NCI-H510A treated with DMSO at 0.1 percent for 48 hours (cell line): Measurements from ENCODE around the gene CLTB.
"Not testable (repeated sequence)": the region's sequence is repeated elsewhere in the genome, so short reads cannot be mapped to it uniquely, and the experiment has no call there.

Experiments
- DNase-seq: peaks from one replicate; lab custom pipeline; 2025; lab: John Stamatoyannopoulos, UW

Gene CLTB

DNA sequence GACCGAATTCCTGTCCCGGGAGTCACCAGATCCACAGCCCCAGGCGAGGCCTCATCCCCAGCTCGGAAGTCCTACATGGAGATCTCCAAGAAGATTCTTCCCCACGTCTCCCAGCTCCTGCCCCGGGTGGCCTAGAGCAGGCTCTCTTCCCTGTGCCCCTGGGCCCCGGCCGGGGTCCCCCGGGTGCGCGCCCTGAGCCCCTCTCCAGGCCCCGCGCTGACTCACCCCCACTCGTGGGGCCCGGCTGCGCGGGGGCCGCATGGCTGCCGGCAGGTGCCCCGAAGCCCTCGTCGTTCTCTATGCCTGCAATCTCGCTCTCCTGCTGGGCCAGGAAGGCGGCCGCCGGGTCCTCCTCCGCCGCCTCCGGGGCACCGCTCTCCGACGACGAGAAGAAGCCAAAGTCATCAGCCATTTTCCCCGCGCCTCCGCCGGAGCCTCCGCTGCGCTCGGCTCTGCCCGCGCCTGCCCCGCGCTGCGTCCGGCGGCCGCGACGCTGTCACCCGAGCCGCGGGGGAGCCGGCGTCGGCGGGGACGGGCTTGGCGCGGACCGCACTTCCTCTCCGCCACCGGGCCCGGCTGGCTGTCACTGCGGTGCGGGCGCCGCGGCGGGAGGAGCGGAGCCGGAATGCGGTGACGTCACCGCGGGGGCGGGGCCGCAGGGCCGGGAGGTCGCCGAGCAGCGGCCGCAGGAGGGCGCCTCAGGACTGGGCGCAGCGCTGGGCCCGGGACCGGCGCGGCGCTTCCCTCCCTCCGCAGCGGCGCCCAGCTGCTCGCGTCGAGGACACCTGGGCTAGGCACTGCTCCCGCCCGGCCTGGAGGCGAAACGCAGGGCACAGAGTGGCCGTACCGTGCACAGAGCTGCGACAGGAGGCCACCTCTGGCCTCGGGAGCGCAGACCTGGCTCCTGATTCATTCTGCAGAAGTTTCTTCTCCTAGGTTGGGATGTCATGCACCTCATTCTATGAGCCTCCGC lies at the start of gene CLTB:
CLTB (minus strand) TSS at position 588 of the 973 bp plus-strand sequence; CDS start at position 412, 176 bp downstream.
- DNase-seq, result peak; percentile 72

DNA sequence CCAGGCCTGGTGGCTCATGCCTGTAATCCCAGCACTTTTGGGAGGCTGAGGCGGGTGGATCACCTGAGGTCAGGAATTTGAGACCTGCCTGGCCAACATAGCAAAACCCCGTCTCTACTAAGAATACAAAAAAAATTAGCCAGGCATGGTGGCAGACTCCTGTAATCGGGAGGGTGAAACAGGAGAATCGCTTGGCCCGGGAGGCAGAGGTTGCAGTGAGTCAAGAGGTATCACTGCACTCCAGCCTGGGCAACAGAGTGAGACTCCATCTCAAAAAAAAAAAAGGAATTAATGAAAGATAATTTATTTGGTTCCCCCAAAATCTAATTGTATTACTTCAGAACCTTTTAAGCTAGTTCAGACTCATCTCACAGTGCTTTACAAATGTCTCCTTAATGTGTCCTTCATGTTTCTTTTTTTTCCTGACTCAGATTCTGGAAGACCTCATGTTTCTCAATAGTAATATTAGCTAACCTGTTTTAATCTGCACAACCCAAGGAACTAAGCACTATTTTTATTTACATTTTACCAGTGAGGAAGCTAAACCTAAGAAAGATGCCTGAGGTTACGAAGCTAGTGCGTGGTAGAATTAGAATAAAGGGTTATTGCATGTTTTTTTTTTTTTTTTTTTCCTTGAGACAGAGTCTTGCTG lies 46.9 kb upstream of the CLTB start:
- no peak for DNase-seq

- no peak for DNase-seq
These were observed 45.0 kb upstream of the CLTB start for GRCh38 chr5:176461349-176461748.

DNA sequence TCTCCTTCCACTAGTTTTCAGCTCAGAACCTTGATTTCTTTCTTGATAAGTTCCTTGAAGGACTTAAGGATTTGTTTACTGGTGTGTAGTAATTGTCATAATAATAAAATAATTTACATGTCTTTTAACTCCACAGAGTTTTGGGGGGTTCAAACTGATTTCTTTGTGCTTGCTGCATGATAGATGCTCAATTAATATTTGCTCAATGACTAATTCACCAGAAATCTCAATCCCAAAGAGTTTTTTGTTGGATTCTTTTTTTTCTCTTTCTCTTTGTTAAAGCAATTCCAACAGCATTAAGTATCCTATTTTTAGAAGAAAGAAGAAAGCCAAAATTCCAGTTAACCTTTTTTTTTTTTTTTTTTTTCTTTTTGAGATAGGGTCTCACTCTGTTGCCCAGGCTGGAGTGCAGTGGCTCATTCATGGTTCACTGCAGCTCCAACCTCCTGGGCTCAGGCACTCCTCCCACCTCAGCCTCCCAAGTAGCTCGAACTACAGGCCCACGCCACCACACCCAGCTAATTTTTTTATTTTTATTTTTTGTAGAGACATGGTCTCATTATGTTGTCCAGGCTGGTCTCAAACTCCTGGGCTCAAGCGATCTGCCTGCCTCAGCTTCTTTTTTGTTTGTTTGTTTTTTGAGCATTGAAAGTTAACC lies 42.7 kb upstream of the CLTB start:
- DNase-seq, result no peak

DNA sequence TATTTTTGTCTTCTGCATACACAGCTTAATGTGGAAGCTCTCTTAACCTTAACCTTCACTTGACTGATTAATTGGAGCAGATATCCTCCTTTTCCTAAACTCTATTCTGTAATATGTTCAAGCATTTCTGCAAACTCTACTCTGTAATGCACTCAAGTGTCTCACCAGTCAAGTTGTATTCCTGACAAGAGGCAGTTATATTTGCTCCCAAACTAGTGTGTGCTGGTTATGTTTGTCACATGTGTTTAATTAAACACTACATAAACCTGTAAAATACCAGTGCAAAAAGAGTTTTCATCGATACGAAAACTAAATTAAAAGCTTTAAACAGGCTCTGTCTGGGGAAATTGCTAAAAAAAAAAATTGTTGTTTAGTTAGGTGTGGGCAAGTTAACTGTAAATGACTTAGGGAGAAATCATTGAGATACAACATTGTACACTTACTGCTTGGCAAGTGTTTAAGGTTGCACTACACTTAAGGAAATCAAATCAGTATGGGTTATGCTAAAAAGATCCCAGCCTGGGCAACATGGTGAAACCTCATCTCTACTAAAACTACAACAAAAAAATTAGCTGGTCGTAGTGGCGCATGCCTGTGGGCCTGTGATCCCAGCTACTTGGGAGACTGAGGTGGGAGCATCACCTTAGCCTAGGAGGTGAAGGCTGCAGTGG lies 38.5 kb upstream of the CLTB start:
- no peak for DNase-seq

- no peak for DNase-seq
These were observed 33.7 kb upstream of the CLTB start for GRCh38 chr5:176450077-176450476.

DNA sequence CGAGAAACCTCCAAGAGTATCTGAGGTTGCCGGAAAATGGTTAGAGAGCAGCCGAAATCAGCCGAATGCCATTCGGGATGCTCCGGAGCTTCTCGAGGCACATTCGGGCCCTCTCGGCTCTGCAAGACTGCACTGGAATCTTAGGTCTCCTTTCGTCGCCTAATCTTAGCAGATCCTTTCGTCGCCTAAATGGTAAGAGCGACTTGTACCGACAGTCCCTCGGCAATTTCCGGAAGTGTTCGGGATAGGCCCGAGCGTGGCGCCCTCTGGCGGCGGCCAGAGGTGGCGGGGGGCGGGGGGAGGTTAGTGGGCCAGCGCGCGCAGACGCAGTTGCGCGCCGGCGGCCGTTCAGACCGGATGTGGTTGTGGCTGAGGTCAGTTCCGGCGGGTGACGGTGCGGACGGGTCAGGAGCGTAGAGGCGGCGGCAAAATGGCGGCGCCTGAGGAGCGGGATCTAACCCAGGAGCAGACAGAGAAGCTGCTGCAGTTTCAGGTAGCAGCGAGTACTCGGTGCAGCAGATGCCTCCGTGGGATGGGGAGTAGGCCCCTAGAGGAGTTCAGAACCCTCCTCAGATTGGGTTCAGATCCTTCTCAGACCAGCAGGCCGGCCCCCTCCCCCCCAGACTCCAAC lies 31.8 kb upstream of the CLTB start, which contains the start of gene FAF2:
FAF2 (plus strand) TSS at position 408 of the 631 bp plus-strand sequence; CDS start at position 431, 23 bp downstream.
- DNase-seq, result peak; percentile 87

DNA sequence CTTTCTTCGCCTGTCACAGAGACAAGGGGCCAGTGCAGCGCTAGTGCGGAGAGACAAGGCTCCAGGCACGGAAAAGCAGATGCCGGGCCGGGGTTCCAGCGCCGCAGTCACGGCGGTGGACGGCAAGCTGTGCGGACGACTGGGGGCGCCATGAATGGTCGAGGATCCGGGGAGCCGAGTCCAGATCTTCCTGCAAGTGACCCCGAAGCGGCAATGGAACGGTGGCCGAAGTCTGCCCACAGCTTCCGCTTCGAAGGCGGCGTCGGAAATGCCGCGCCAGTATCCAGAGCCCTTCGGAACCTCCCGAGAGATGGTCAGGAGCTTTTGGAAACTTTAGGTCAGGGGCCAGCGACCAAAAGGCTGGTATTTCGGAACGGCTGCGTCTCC lies 31.2 kb upstream of the CLTB start:
- peak; percentile 34 for DNase-seq

- no peak for DNase-seq
These were observed 30.7 kb upstream of the CLTB start for GRCh38 chr5:176446884-176447590.

DNA sequence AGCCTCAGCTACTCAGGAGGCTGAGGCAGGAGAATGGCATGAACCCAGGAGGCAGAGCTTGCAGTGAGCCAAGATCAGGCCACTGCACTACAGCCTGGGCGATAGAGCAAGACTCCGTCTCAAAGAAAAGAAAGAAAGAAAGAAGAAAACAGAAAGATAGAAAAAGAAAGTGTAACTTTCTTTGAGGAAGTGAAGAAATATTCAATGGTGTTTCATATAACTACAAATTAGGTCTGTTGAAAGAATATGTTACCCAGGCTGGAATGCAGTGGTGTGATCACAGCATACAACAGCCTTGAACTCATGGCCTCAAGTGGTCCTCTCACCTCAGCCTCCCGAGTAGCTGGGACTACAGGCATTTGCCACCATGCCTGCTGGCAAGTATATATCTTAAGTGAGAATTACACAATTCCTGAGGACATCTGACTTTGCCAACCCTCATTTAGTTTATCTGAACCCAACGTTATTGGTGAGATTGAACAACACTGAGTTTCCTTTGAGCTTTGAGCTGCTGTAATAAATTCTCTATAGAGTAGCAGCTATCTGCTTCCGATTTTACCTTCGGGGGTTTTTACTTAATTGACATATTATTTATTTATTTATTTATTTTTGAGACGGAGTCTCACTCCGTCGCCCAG lies 29.8 kb upstream of the CLTB start:
- DNase-seq, result no peak

- no peak for DNase-seq
These were observed 28.4 kb upstream of the CLTB start for GRCh38 chr5:176444742-176445141.

- not testable (repeated sequence) for DNase-seq
These were observed 26.6 kb upstream of the CLTB start for GRCh38 chr5:176442911-176443310.

GRCh38 chr5:176441921-176442323 lies 25.6 kb upstream of the CLTB start:
- no peak for DNase-seq

GRCh38 chr5:176440927-176441706 lies 24.8 kb upstream of the CLTB start:
- peak; percentile 14 for DNase-seq

GRCh38 chr5:176438959-176439757 lies 22.8 kb upstream of the CLTB start:
- no peak for DNase-seq

DNA sequence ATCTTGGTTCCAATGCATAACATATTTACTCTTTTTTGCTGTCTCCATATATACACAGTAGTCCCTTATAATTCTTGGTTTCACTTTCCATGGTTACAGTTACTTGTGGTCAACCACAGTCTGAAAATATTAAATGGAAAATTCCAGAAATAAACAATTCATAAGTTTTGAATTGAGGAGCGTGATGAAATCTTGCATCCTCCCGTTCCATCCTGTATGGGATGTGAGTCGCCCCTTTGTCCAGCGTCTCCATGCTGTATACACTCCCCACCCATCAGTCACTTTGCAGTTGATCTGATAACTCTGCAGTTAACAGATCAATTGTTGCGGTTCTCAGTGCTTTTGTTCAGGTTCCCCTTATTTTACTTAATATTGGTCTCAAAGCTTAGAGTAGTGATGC lies 20.3 kb upstream of the CLTB start:
- no peak for DNase-seq

GRCh38 chr5:176432707-176433106 lies 16.4 kb upstream of the CLTB start:
- no peak for DNase-seq

GRCh38 chr5:176429972-176430371 lies 13.6 kb upstream of the CLTB start:
- no peak for DNase-seq

- DNase-seq, result no peak
These were observed 11.6 kb upstream of the CLTB start for GRCh38 chr5:176427971-176428370.
